Lower lobe of right lung (tissue), 2 donors: ENCODE data around the gene RASAL2. TPM values are rescaled to one million over a fixed set of nuclear protein-coding genes. Genes with fewer than 3 reads are reported as not detected.

Experiments used
- ATAC-seq, 2 donors: fragments of 200-7000 bp; cut with Tn5 transposase; one replicate each; pipeline ENCODE4 v1.9.1; 2020 to 2022; ENCODE audit warnings: mild to moderate bottlenecking in 2 of 2, moderate library complexity in 2 of 2
- DNase-seq: peaks from one replicate; pipeline ENCODE4 v3.0.0-alpha.2; 2020
- H3K27ac ChIP-seq: fragments of 200-600 bp; one replicate; pipeline ENCODE4 v1.8.0; 2022
- H3K27me3 ChIP-seq: fragments of 200-600 bp; one replicate; pipeline ENCODE4 v1.8.0; 2022; ENCODE audit warnings: low read depth
- H3K36me3 ChIP-seq: fragments of 200-600 bp; one replicate; pipeline ENCODE4 v1.8.0; 2022; ENCODE audit warnings: mild to moderate bottlenecking
- H3K4me1 ChIP-seq: fragments of 200-600 bp; one replicate; pipeline ENCODE4 v1.8.0; 2022
- H3K4me3 ChIP-seq: fragments of 200-600 bp; one replicate; pipeline ENCODE4 v1.8.0; 2022; ENCODE audit warnings: mild to moderate bottlenecking
- H3K9me3 ChIP-seq: fragments of 200-600 bp; one replicate; pipeline ENCODE4 v1.8.0; 2022
- CTCF ChIP-seq: fragments of 200-600 bp; IDR thresholded peaks from one replicate; pipeline ENCODE4 v1.8.0; 2022; ENCODE audit warnings: antibody characterized with exemption, mild to moderate bottlenecking
- intact Hi-C: fragments of 100-400 bp; cut with DNase I; formaldehyde crosslinking; loops from one replicate; pipeline ENCODE4 v1.11.0; 2022
- total RNA-seq: library from RNA; stranded (reverse); fragmentation: NEBNext Ultra II Directional; extraction: Animal tissue kit (Norgen Biotek cat#: 25700); gene quantifications from one replicate; pipeline ENCODE4 v1.2.1, GENCODE V29; 2021
- donor health status: DM: no; HTN: yes; CAD: no; lungs with severe emphysema.

RASAL2 gene
- total RNA-seq, 1 donor from 2014 or later, result 48.3 TPM

- intact Hi-C loops, result no loop called here
- TF ChIP-seq CTCF, result no peak
These were observed 137.0 kb downstream of the RASAL2 start for GRCh38 chr1:178230881-178231409.

GRCh38 chr1:178232108-178232507 is 138.2 kb downstream of the RASAL2 start:
- H3K9me3 ChIP-seq, result no peaks in the 10 kb centered on the region
- H3K4me3 ChIP-seq, result no peak overlapping the region
- H3K27me3 ChIP-seq, result no peaks in the 10 kb centered on the region
- no peak for TF ChIP-seq CTCF
- DNase-seq (no peak), ATAC-seq (no peak)
- no peaks in the 10 kb centered on the region for H3K36me3 ChIP-seq
- peaks cover 4% of the 10 kb centered on the region for H3K4me1 ChIP-seq
- intact Hi-C loops, result no loop called here
- H3K27ac ChIP-seq, result no peak overlapping the region

More at GRCh38 chr1:178230881-178231409, 137.0 kb downstream of the RASAL2 start:
- no peaks in the 10 kb centered on the region for H3K27me3 ChIP-seq
- peaks cover 4% of the 10 kb centered on the region for H3K4me1 ChIP-seq
- H3K36me3 ChIP-seq, result no peaks in the 10 kb centered on the region
- no peak overlapping the region for H3K27ac ChIP-seq
- no peaks in the 10 kb centered on the region for H3K9me3 ChIP-seq
- H3K4me3 ChIP-seq, result no peak overlapping the region
- ATAC-seq (no peak), DNase-seq (no peak)

GRCh38 chr1:178232949-178233348 is 139.0 kb downstream of the RASAL2 start:
- Histone ChIP-seq H3K9me3 (no peaks in the 10 kb centered on the region), H3K27me3 (no peaks in the 10 kb centered on the region), H3K4me3 (no peak overlapping the region), H3K36me3 (no peaks in the 10 kb centered on the region), H3K27ac (no peak overlapping the region), H3K4me1 (peaks cover 4% of the 10 kb centered on the region)
- intact Hi-C loops, result no loop called here
- no peak for DNase-seq
- ATAC-seq, result no peak
- no peak for TF ChIP-seq CTCF

- peaks cover 12% of the 10 kb centered on the region for H3K4me1 ChIP-seq
- H3K9me3 ChIP-seq, result no peaks in the 10 kb centered on the region
- TF ChIP-seq CTCF, result no peak
- H3K27ac ChIP-seq, result no peak overlapping the region
- DNase-seq, result no peak
- ATAC-seq, result no peak
- intact Hi-C loops, result no loop called here
- H3K4me3 ChIP-seq, result no peak overlapping the region
- no peaks in the 10 kb centered on the region for H3K36me3 ChIP-seq
- H3K27me3 ChIP-seq, result no peaks in the 10 kb centered on the region
These were observed 143.2 kb downstream of the RASAL2 start for GRCh38 chr1:178237121-178237520.

- Histone ChIP-seq H3K9me3 (no peaks in the 10 kb centered on the region), H3K27me3 (no peaks in the 10 kb centered on the region), H3K4me1 (peaks cover 8% of the 10 kb centered on the region), H3K27ac (no peak overlapping the region), H3K36me3 (no peaks in the 10 kb centered on the region), H3K4me3 (no peak overlapping the region)
- ATAC-seq (peak in 1 of 2 donors; percentile 80), DNase-seq (no peak)
- no peak for TF ChIP-seq CTCF
- intact Hi-C loops, result no loop called here
These were observed 145.0 kb downstream of the RASAL2 start for GRCh38 chr1:178238722-178239510.
